ENCODE measurements around the gene LGALS4.
A peak's percentile ranks its signal among the peaks of the same experiment; 100 is the strongest.
"Not testable (repeated sequence)": the region's sequence is repeated elsewhere in the genome, so short reads cannot be mapped to it uniquely, and the experiment has no call there.

The LGALS4 gene

DNA sequence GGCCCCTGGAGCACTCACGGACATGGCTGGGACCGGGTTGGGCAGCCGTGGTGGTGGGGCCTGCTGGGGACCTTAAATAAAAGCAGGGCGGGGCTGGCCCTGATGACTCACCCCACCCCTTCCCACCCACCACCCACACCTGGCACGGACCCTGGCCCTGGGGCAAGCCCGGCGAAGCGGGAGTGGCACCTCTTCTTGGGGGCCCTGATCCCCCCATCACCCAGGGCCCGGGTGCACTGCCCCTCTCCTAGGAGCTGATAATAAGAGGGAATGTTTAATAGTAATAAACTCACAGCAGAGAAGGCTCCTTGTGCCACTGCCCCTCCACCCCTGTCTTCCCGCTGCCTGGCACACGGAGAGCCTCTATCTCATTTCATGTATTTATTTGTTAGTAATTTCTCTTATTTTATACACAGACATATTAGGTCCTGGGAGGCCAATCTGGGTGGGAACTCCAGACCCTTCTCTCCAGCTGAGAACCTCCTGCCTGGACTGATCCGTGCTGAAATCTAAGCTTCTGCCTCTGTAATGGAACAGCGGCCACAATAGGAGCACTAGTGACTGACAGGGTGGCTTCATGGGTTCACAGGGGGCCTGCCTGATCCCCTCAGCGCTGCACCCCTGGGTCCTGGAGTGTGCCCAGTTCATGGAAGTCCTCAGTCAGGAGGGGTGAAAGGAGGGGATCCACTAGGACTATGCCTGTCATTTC is 39.1 kb downstream of the LGALS4 start, which contains the start of gene LGALS7:
TSS of gene LGALS7 (minus strand) at position 49 of the 709 bp plus-strand sequence. CDS start at position 24, 25 bp downstream.
- 100% methylated on average over 3 of the region's 14 CpGs for WGBS (ENCODE audit: insufficient coverage)
- Histone ChIP-seq H3K27ac (ENCODE audit: insufficient read depth in 1 of 2, low read depth in 1 of 2, low read length in 2 of 2, poor library complexity in 1 of 2, severe bottlenecking in 2 of 2) (no peak within 1 kb of the TSS), H3K4me3 (ENCODE audit: control insufficient read depth in 1 of 7, extremely low read depth in 1 of 7, insufficient read depth in 4 of 7, low read depth in 2 of 7, low read length in 6 of 7) (no peak within 1 kb of the TSS), H3K27me3 (replicated peaks in 2 of 5; ENCODE audit: control insufficient read depth in 4 of 5, insufficient read depth in 5 of 5, low read length in 4 of 5) (no peaks in the 10 kb centered on the region), H3K36me3 (ENCODE audit: control insufficient read depth in 4 of 4, insufficient read depth in 4 of 4, low read length in 3 of 4) (no peaks in the 10 kb centered on the region), H3K4me1 (ENCODE audit: control extremely low read depth in 1 of 4, control insufficient read depth in 4 of 4, insufficient read depth in 4 of 4, low read length in 3 of 4) (peaks cover 0 to 9% (median 5%) of the 10 kb centered on the region in 4 experiments), H3K9me3 (ENCODE audit: control extremely low read depth in 1 of 5, control insufficient read depth in 4 of 5, insufficient read depth in 2 of 5, low read depth in 1 of 5, low read length in 4 of 5) (no peaks in the 10 kb centered on the region)
- DNase-seq, result no peak
- CTCF ChIA-PET, result interaction anchor here (1.0 to 2.0 kb wide), 2 partner anchors 19 to 66 kb away, joined by 3 to 5 read pairs; no protein-coding TSS in a partner anchor
- POLR2A ChIA-PET, result no interaction called here

DNA sequence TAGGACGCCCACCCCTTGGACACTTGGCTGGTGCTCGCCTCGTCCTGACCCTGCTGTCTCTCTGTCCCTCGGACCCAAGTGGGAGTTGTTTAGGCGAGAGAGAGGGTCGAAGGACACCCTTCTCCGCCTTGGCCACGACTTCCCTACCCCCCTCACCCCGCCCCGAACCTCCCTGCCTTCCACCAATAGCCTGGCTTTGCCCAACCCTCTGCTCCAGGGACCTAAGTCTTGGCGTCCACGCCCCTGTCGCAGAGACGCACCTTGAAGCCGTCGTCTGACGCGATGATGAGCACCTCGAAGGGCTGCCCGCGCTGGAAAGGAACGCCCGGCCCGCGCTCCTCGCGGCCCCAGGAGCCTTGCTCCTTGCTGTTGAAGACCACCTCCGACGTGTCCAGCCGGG is 41.2 kb downstream of the LGALS4 start:
- no CpG with 5 or more reads among the region's 30 CpGs for WGBS (ENCODE audit: insufficient coverage)
- POLR2A ChIA-PET; H3K4me3 ChIP-seq (ENCODE audit: control insufficient read depth in 1 of 7, extremely low read depth in 1 of 7, insufficient read depth in 4 of 7, low read depth in 2 of 7, low read length in 6 of 7); H3K36me3 ChIP-seq (ENCODE audit: control insufficient read depth in 4 of 4, insufficient read depth in 4 of 4, low read length in 3 of 4); H3K27me3 ChIP-seq (replicated peaks in 2 of 5; ENCODE audit: control insufficient read depth in 4 of 5, insufficient read depth in 5 of 5, low read length in 4 of 5); DNase-seq; H3K9me3 ChIP-seq (ENCODE audit: control extremely low read depth in 1 of 5, control insufficient read depth in 4 of 5, insufficient read depth in 2 of 5, low read depth in 1 of 5, low read length in 4 of 5); H3K4me1 ChIP-seq (ENCODE audit: control extremely low read depth in 1 of 4, control insufficient read depth in 4 of 4, insufficient read depth in 4 of 4, low read length in 3 of 4); H3K27ac ChIP-seq (ENCODE audit: insufficient read depth in 1 of 2, low read depth in 1 of 2, low read length in 2 of 2, poor library complexity in 1 of 2, severe bottlenecking in 2 of 2); CTCF ChIA-PET: not testable (repeated sequence)

DNA sequence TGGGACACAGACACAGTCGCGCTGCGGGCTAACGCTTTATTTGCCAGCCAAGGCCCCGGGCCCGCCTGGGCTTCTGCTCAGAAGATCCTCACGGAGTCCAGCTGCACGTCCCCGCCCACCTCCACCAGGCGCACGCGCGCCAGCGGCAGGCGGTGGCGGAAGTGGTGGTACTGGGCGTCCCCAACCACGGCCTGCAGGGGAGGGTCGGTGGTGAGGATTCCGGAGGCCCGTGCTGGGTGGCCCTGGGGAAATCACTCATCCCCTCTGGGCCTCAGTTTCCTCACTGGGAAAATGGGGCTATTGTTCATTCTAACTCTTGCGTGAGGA is 41.8 kb downstream of the LGALS4 start:
- H3K9me3 ChIP-seq (ENCODE audit: control extremely low read depth in 1 of 5, control insufficient read depth in 4 of 5, insufficient read depth in 2 of 5, low read depth in 1 of 5, low read length in 4 of 5); H3K27me3 ChIP-seq (replicated peaks in 2 of 5; ENCODE audit: control insufficient read depth in 4 of 5, insufficient read depth in 5 of 5, low read length in 4 of 5); H3K27ac ChIP-seq (ENCODE audit: insufficient read depth in 1 of 2, low read depth in 1 of 2, low read length in 2 of 2, poor library complexity in 1 of 2, severe bottlenecking in 2 of 2); DNase-seq; CTCF ChIA-PET; H3K4me3 ChIP-seq (ENCODE audit: control insufficient read depth in 1 of 7, extremely low read depth in 1 of 7, insufficient read depth in 4 of 7, low read depth in 2 of 7, low read length in 6 of 7); H3K36me3 ChIP-seq (ENCODE audit: control insufficient read depth in 4 of 4, insufficient read depth in 4 of 4, low read length in 3 of 4); H3K4me1 ChIP-seq (ENCODE audit: control extremely low read depth in 1 of 4, control insufficient read depth in 4 of 4, insufficient read depth in 4 of 4, low read length in 3 of 4); POLR2A ChIA-PET: not testable (repeated sequence)
- WGBS (ENCODE audit: insufficient coverage), result no CpG with 5 or more reads among the region's 22 CpGs

DNA sequence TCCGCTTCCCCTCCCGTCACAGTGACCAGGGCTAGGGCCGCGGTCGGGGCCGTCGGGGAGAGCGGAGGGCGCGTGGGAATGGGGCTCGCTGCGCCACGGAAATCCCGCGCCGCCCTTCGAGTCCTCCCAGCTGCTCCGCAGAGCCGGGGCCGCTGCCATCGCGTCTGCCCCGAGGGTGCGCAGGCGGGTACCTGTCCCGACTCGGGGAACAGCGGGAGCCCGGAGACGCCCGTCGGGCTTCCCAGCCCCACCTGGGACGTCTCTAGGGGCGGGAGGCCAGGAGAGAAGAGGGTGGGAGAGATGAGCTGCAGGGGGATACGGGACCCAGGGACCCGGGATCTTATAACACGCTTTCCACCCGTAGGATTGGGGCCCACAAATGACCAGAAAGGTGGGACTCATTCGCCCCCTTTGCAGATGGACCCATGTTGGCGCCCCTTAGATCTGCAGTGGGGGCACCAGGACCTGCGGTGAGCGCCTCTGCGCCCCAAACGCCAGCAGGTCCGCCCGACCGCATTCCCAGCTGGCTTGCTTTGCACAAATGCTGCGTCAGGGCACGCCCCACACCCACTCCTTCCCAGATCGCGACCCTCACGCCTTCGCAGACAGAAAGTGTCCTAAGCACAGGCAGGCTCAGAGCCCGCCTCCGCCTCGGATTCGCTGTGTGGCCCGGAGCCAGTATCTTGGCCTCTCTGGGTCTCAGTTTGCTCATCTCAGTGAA is 42.4 kb downstream of the LGALS4 start:
- POLR2A ChIA-PET, result interaction anchor here (0.6 to 1.2 kb wide), 2 partner anchors 68 to 126 kb away, joined by 3 to 7 read pairs; no protein-coding TSS in a partner anchor
- H3K9me3 ChIP-seq (ENCODE audit: control extremely low read depth in 1 of 5, control insufficient read depth in 4 of 5, insufficient read depth in 2 of 5, low read depth in 1 of 5, low read length in 4 of 5); H3K27ac ChIP-seq (ENCODE audit: insufficient read depth in 1 of 2, low read depth in 1 of 2, low read length in 2 of 2, poor library complexity in 1 of 2, severe bottlenecking in 2 of 2); H3K36me3 ChIP-seq (ENCODE audit: control insufficient read depth in 4 of 4, insufficient read depth in 4 of 4, low read length in 3 of 4); H3K4me1 ChIP-seq (ENCODE audit: control extremely low read depth in 1 of 4, control insufficient read depth in 4 of 4, insufficient read depth in 4 of 4, low read length in 3 of 4); H3K27me3 ChIP-seq (replicated peaks in 2 of 5; ENCODE audit: control insufficient read depth in 4 of 5, insufficient read depth in 5 of 5, low read length in 4 of 5); DNase-seq: not testable (repeated sequence)
- peak overlapping the region in 4 of 7 experiments; percentile 19 to 75 (median 64) for H3K4me3 ChIP-seq (ENCODE audit: control insufficient read depth in 1 of 7, extremely low read depth in 1 of 7, insufficient read depth in 4 of 7, low read depth in 2 of 7, low read length in 6 of 7)
- WGBS (ENCODE audit: insufficient coverage), result 0% methylated on average over 3 of the region's 58 CpGs
- CTCF ChIA-PET, result interaction anchor here (0.9 to 2.0 kb wide), 4 partner anchors 10 to 104 kb away, joined by 3 to 9 read pairs (median 4); partner anchors contain the start of gene CAPN12

DNA sequence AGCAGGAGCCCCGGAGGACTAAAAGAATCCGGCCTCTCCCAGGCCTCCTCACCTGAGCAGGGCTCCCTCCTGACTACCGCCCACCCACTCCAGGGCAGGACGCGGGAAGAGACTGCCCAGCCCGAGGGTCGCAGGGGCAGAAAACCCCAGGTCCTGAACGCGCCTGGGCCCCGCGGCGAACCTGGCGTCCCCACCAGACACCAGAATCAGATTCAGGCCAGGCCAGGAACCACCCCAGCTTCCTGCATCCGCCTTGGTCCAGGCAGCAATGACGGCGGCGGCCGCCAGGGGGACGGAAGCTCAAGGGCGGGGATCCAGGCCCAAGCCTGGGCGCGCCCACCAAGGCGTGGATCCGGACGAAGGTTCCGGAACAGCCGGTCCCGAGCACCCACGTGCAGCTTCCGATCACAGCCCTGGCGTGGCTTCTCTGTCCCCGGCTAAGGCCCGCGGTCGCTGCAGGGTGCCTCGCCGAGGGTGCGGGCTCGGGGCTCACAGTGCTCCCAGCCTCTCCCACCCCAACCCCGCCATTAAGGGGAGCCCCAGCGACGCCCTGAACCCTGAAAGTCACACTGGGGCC is 43.0 kb downstream of the LGALS4 start:
- peak overlapping the region; percentile 46 to 71 for H3K27ac ChIP-seq (ENCODE audit: insufficient read depth in 1 of 2, low read depth in 1 of 2, low read length in 2 of 2, poor library complexity in 1 of 2, severe bottlenecking in 2 of 2)
- CTCF ChIA-PET, result interaction anchor here (0.6 to 2.0 kb wide), 6 partner anchors 9 to 104 kb away, joined by 3 to 9 read pairs (median 4); partner anchors contain the start of gene CAPN12
- WGBS (ENCODE audit: insufficient coverage), result 8% methylated on average over 35 of the region's 42 CpGs
- DNase-seq, result peak; percentile 87 to 95 (median 94)
- POLR2A ChIA-PET, result interaction anchor here (0.6 to 1.2 kb wide), 2 partner anchors 69 to 126 kb away, joined by 3 to 7 read pairs; no protein-coding TSS in a partner anchor
- peak overlapping the region; percentile 13 to 75 (median 47) for H3K4me3 ChIP-seq (ENCODE audit: control insufficient read depth in 1 of 7, extremely low read depth in 1 of 7, insufficient read depth in 4 of 7, low read depth in 2 of 7, low read length in 6 of 7)
- no peaks in the 10 kb centered on the region for H3K27me3 ChIP-seq (replicated peaks in 2 of 5; ENCODE audit: control insufficient read depth in 4 of 5, insufficient read depth in 5 of 5, low read length in 4 of 5)
- H3K36me3 ChIP-seq (ENCODE audit: control insufficient read depth in 4 of 4, insufficient read depth in 4 of 4, low read length in 3 of 4), result no peaks in the 10 kb centered on the region
- H3K4me1 ChIP-seq (ENCODE audit: control extremely low read depth in 1 of 4, control insufficient read depth in 4 of 4, insufficient read depth in 4 of 4, low read length in 3 of 4), result peaks cover 0 to 9% (median 5%) of the 10 kb centered on the region in 4 experiments
- no peaks in the 10 kb centered on the region for H3K9me3 ChIP-seq (ENCODE audit: control extremely low read depth in 1 of 5, control insufficient read depth in 4 of 5, insufficient read depth in 2 of 5, low read depth in 1 of 5, low read length in 4 of 5)

DNA sequence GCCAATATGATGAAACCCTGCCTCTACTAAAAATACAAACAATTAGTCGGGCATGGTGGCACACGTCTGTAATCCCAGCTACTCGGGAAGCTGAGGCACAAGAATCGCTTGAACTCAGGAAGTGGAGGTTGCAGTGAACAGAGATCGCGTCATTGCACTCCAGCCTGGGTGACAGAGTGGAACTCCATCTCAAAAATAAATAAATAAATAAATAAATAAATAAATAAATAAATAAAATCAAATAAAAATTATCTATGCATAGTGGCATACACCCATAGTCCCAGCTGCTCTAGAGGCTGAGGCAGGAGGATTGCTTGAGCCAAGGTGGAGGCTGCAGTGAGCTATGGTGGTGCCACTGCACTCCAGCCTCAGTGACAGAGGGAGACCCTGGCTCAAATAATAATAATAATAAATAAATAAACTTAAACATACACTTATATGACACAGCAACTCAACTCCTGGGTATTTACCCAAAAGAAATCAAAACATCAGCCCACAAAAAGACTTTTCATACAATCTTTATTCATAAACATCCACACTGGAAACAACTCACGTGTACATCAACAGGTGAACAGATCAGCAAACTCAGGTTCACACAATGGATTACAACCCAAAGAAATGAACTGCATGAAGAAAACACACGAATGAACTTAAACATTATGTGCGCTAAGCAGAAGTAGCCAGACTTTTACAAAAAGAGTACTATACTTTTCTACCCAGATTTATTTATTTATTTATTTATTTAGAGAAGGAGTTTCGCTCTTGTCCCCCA is 46.3 kb downstream of the LGALS4 start:
- peaks cover 0 to 9% (median 5%) of the 10 kb centered on the region in 4 experiments for H3K4me1 ChIP-seq (ENCODE audit: control extremely low read depth in 1 of 4, control insufficient read depth in 4 of 4, insufficient read depth in 4 of 4, low read length in 3 of 4)
- WGBS (ENCODE audit: insufficient coverage), result 97% methylated on average over 3 of the region's 10 CpGs
- no peak overlapping the region for H3K4me3 ChIP-seq (ENCODE audit: control insufficient read depth in 1 of 7, extremely low read depth in 1 of 7, insufficient read depth in 4 of 7, low read depth in 2 of 7, low read length in 6 of 7)
- H3K9me3 ChIP-seq (ENCODE audit: control extremely low read depth in 1 of 5, control insufficient read depth in 4 of 5, insufficient read depth in 2 of 5, low read depth in 1 of 5, low read length in 4 of 5), result no peaks in the 10 kb centered on the region
- DNase-seq, result no peak
- CTCF ChIA-PET, result interaction anchor here (0.9 kb wide), 1 partner anchor 27 kb away, joined by 3 read pairs; no protein-coding TSS in a partner anchor
- no peak overlapping the region for H3K27ac ChIP-seq (ENCODE audit: insufficient read depth in 1 of 2, low read depth in 1 of 2, low read length in 2 of 2, poor library complexity in 1 of 2, severe bottlenecking in 2 of 2)
- no peaks in the 10 kb centered on the region for H3K36me3 ChIP-seq (ENCODE audit: control insufficient read depth in 4 of 4, insufficient read depth in 4 of 4, low read length in 3 of 4)
- no peaks in the 10 kb centered on the region for H3K27me3 ChIP-seq (replicated peaks in 2 of 5; ENCODE audit: control insufficient read depth in 4 of 5, insufficient read depth in 5 of 5, low read length in 4 of 5)
- POLR2A ChIA-PET, result interaction anchor here (0.6 to 0.7 kb wide), 2 partner anchors 8 to 29 kb away, joined by 3 to 4 read pairs; no protein-coding TSS in a partner anchor

Data from common myeloid progenitor, CD34-positive (primary cell).